Measurements from ENCODE around the gene B3GNT5.

Gene B3GNT5

DNA sequence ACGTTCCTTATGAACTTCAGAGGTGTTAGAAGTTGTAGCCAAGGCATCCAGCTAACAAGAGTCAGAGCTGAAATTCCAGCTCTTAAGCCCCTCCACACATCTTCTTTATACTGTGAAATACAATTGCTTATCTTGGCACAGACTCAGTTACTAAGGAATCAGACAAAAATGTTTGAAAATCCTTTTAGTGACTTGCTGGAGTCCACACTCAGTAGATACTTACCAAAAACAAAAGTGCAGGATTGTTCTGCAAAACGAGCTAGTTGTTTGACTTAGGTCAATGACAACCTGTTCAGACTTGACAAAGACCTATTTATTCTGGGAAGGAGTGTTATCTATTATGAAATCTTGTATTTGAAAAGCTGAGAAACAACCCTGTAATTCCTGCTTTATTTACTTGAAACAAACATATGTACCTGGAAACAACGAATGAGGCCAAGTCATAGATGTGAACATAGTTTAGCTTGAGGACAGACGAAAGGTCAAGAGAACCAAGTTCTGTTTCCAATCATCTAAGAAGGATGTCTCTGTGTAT lies 38.5 kb downstream of the B3GNT5 start:
- DNase-seq (ENCODE audit: low read depth), result peak; percentile 77

DNA sequence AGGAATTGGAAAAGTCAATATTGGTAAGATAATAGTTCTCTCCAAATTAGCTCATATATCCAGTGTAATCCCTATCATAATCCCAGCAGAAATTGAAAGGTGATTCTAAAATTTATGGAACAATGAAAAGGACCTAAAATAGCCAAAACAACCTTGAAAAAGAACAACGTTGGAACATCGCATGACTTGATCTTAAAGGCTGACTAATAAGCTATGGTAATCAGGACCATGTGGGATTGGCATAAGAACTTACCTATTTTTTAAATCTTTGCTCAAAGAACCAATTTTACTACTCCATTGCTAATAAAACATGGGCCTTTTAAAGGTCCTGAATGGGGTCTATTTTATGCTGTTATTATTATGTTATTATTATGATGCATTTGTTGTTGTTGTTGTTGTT lies 40.9 kb downstream of the B3GNT5 start:
- DNase-seq (ENCODE audit: low read depth), result no peak

DNA sequence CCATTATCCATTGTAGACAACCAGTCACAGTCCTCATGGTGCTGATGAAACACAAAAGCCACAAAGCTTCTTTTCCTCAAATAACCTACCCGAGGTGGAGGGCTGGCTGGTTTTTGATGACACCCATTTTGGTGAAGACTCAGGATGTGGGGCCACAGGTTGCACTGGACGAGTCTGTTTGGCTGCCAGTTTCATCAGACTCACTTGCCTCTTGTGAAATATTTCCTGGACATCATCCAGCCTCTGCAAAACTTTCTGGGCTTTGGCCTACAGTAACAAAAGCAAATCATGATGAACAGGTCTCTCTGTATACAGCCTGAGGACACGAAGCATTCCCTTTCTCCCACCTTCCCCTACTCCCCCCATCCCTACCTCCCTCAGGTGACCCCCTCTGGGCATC lies 42.2 kb downstream of the B3GNT5 start:
- DNase-seq (ENCODE audit: low read depth), result peak; percentile 97

DNA sequence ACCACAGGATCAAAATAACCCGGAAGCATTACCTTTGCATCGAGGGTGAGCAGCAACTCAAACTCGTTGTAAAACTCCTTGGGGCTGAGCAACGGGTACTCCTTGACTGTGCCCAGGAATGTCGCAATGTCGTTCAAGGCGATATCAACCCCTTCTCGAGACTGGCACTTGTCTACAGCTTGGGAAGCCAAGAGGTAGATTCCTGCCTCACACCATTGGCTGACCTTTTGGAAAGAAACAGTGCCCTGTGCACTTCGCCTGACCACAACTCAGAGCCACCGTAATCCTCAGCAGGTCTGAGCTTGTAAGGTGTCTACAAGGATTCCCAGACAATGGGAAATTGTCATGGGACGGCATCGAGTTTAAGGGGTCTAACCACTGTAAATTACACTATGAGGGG lies 43.9 kb downstream of the B3GNT5 start:
- no peak for DNase-seq (ENCODE audit: low read depth)

DNA sequence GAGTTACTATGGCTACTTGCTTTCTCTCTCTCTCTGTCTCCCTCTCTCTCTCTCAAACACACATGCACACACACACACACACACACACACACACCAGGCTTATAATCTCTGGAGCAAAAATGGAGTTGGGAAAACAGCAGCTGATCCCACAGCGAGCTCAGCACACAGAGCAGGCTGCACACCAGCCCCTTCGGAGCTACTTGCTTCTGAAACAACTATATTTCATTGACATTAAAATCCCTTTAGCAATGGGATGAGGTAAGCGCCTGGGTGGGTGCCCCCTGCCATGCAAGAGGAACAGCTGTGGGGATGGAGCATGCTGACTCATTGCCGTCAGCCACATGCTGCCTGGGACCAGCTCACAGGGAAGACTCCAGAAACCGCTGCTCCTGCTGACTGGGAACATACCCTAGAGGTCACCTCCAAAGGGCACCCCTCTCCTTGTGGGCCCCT lies 45.7 kb downstream of the B3GNT5 start:
- peak; percentile 94 for DNase-seq (ENCODE audit: low read depth)

DNA sequence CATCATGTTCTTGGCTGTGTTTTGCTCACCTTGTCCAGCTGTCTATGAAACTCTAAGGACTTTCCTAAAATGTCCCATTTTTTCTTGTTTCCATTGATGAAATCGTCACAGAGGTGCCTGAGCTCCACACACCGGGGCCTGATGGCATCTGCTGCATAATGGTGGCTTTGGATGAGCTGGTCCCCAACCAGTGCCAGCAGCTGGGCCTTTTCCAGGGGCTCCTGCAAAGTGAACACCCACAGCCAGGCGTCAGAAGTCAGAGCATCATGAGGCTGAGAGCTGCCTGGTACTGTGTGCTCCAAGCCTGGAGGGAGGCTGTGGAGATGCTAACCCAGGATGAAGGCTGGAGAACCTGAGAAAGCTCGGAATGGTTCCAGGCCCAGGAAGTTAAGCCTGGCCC lies 46.9 kb downstream of the B3GNT5 start:
- no peak for DNase-seq (ENCODE audit: low read depth)

DNA sequence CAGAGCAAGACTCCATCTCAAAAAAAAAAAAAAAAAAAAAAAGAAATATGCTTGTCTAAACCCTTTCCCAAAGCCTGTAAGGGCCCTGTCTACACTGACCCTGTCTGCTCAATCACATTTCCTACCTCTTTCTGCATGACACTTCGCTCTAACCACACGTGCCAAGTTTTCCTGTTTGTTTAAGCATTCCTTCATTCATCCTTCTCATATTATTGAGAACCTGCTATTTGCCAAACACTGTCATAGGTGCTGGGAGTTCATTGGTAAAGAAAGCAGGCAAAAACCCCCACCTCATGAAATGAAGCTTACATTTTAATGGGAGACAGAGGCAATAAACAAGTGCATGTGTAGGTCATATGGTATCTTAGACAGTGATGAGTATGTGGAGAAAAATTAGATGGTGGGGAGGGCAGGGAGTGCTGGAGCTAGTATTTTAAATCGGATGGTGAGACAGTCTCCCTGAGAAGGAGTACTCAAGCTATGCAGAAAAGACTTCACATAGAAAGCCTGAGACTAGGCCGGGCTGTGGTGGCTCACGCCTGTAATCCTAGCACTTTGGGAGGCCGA lies 48.0 kb downstream of the B3GNT5 start:
- peak; percentile 77 for DNase-seq (ENCODE audit: low read depth)

DNA sequence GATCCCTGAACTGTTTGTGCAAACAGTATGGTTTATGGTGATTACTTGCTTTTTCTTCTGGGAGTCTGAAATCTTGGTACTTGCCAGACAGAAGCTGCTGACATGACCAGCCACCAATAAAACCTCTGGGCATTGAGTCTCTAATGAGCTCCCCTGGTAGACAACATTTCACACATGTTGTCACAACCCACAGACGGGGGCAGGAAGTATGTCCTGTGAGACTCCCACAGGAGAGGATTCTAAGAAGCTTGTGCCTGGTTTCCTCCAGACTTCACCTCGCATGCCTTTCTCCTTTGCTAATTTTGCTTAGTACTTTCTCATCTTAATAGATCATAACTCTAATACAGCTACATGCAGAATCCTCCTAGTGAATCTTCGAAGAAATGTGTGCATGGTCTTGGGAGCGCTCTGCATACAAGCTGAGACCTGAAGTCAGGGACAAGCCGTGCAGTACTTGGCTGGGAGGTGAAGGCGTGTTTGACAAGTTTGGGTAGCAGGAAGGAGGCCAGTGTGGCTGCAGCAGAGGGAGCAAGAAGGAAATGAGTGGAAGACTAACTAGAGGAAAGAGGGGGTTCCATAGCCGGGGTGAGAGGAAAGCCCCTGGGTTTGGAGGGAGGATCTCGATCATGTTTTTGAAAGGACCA lies 49.0 kb downstream of the B3GNT5 start:
- no peak for DNase-seq (ENCODE audit: low read depth)

DNA sequence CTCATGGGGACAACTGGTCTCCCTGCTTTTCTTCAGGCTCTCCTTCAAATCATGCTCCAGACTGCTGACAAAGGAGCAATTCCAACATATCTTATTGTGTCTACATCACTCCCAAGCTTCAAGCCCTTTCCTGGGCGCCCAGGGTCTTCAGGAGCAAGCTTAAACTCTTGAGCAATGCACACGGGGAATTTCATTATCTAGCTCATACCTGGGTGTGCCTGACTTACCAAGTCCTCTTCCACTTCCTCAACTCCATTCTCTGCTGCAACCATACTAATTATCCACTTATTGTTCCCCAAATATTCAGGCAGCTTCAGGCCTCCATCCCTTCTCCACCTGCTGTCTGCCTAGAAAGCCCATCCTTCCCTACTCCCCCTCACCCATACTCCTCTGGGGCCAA lies 50.6 kb downstream of the B3GNT5 start:
- DNase-seq (ENCODE audit: low read depth), result no peak

DNA sequence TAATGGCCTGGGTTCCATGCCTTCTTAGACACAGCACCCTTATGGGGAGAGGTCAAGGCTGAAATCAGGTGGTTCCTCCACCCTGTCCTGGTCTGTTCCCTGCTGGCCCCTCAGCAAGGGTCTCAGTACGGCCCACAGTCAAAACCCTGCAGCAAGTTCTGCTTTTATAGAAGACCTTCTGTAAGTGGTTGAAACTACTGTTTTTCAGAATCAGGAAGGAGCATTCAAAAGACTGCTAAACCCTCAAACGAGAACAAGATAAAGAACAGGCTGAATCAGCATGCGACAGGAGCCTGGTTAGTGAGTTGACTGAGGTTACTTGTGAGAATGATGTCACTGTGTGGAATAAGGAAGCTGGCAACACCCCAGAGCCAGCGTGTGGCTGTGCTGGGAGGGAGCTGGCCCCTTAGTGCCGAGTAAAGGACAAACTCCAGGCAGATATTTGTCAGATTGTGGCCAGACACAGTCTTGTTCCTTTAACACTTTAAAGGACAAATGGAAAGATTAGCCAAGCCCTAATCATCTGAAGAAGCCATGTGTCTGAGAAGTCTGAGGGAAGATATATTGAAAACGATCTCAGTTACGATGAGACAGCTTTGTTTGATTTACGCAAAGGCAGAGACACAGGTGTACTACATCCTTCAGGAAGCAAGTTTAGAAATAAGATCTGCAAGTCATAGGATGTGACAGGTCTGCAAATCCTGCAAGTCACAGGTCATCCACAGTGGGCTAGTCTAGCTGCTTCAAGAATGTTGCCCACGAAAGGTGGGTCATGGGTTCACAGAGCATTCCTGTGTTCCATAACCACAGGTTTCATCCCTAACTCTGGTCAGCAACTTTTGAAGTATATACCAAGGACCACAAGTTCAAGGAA lies 54.0 kb downstream of the B3GNT5 start:
- DNase-seq (ENCODE audit: low read depth), result peak; percentile 71

DNA sequence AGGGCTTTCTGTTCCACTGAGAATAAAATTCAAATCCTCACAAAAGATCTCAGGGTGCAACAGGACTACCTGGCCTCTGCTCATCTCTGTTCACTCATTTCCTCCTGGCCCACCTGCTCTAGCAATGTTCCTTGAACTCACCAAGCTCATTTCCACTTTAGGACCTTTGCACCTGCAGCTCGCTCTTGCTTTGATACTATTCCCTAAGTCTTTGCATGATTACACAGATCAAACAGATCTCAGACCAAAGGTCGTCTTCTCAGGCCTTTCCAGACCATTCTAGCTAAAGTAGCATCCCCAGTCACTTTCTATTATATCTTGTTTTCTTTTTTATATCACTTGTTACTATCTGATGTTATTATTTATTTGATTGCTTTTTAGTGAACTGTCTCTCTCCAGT lies 54.7 kb downstream of the B3GNT5 start:
- no peak for DNase-seq (ENCODE audit: low read depth)

DNA sequence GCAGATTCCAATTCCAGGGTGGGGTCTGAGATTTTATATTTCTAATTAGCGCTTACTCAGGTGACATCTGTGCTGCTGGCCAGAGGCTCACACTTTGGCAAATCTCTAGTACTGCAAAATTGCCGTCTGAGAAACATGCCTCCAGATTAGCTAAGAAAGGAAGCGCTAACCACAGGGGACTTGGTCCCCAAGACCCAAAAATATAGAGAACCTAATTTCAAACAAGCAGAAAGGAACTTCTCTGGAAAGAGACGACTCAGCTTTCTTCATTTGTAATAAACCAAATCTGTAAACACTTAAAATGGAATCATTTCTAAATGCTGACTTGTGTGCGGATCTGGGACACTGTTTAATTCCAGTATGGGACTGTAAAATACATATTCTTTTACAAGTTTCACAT lies 55.7 kb downstream of the B3GNT5 start:
- DNase-seq (ENCODE audit: low read depth), result no peak

DNA sequence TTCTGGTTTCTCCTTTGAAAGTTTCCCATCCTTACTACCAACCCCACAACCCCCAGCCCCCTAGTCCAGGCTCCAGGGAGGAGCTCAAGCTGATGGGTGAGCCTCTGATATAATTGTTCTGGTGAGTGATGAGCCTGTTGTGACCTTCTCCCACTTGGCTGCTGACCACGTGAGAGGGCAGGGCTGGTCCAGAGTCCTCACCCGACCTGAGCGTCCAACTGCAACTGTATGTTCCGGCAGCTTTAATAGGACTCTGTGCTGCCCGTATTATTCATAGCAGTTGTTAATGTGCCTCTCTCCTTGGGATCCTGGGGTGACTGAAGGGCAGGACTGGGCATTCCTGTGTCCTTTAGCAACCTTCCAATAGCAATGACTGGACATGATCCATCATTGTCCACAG lies 56.2 kb downstream of the B3GNT5 start:
- no peak for DNase-seq (ENCODE audit: low read depth)

DNA sequence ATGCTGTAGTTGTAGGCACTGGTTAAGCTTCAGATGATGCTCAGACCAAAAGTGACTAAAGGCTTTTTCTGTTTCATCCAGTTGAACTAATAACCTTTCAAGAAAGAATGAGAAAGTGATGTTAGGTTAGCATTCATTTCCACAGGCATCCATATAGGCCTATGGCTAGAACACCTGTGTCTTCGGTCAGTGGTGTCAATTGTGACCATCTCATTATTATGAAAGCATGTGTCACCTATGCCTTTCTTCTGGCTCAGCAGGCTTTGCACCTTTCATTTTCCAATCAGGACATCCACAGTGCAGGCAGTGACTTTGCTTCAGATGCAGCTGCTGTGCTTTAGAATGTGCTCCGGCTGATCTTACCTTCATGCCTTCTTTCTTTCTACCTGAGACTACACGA lies 57.9 kb downstream of the B3GNT5 start:
- DNase-seq (ENCODE audit: low read depth), result no peak

DNA sequence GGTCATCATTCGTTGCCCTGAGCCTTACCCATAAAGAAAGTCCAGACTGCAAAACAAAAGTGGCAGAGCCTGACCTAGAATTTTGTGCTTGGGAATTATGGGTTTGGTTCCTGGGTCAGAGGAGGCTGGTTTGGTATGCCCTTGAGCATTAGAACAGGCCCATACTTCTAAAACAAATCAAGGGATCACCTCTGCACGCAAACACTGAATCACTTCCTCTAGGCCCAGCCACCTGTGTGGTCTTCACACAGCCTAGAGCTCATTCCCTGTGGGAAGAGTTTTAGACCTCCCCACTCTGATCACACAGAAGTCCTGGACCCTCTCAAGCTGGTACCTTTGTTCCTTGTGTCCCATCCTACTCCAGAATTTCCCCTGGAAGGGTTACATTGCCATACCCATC lies 59.4 kb downstream of the B3GNT5 start:
- DNase-seq (ENCODE audit: low read depth), result no peak

DNA sequence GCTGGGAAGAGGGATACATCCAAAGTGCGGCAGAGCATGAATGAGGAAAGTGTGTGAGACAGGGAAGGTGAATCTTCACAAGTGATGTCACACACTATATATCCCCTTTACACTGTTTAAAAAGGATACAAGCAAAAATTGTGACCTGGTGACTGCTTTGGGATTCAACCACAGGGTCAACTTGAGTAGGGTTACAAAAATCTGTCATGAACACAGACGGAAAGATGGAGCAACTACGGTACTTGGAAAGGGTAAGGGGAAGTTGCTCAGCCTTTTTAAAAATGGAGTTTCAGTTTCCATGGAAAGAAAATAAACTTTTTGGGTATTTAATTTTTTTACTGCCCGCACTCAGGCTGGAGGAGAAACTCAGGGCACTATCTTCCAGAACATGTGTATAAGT lies 60.3 kb downstream of the B3GNT5 start:
- DNase-seq (ENCODE audit: low read depth), result no peak

DNA sequence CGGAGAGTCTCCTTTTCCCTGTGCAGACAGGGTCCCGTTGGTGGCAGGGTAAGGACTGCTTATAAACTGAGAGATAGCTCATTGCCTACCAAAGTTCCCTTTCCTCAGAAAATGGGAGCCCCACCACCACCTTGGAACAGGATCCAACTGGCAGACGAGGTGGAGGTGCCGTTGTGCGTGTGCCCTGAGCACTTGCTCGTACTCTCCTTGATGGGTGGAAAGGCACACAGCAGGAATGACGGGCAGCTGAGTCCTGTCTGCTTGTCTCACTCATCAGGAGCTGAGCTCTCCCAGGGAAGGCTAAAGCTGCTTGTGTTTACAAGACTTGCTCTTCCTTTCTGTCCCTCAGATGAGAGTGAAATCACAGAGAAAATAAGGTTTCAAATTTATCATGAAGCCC lies 60.7 kb downstream of the B3GNT5 start:
- no peak for DNase-seq (ENCODE audit: low read depth)

DNA sequence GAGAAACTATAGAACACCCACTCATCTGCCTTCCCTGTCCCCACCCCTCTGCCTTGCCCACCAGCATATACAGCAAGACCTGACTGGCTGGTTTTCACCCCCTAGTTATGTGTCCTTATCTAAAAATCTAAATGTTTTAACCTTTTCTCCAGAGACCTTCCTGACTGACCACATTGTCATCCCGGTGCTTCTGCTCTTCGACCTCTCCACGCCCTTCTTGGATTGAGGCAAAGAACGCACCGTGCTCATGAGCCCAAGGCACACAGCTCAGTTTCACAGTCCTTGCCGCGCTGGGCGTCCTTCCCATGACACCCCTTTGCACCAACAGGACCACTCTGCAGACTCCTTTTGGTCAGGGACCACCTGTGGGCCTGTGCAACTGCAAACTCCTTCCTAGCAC lies 62.7 kb downstream of the B3GNT5 start:
- DNase-seq (ENCODE audit: low read depth), result no peak

DNA sequence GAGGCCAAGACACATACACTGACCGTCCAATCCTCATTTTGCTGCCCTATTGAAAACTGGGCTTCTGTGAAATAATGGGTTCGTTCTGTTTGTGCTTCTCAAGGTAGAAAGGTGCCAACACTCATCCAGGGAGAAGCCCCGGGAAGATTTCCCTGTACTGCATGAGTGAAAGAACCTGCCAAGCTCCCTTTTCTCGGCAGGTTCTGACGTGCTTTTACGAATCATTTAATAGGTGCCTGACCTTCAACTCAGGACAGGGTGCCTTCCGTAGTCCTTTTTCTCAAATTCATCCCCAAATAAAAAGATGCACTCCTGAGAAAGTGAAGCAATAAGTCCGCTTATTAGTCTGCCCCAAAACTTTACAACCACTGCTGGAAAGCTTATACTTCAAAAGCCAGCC lies 64.2 kb downstream of the B3GNT5 start:
- DNase-seq (ENCODE audit: low read depth), result no peak

DNA sequence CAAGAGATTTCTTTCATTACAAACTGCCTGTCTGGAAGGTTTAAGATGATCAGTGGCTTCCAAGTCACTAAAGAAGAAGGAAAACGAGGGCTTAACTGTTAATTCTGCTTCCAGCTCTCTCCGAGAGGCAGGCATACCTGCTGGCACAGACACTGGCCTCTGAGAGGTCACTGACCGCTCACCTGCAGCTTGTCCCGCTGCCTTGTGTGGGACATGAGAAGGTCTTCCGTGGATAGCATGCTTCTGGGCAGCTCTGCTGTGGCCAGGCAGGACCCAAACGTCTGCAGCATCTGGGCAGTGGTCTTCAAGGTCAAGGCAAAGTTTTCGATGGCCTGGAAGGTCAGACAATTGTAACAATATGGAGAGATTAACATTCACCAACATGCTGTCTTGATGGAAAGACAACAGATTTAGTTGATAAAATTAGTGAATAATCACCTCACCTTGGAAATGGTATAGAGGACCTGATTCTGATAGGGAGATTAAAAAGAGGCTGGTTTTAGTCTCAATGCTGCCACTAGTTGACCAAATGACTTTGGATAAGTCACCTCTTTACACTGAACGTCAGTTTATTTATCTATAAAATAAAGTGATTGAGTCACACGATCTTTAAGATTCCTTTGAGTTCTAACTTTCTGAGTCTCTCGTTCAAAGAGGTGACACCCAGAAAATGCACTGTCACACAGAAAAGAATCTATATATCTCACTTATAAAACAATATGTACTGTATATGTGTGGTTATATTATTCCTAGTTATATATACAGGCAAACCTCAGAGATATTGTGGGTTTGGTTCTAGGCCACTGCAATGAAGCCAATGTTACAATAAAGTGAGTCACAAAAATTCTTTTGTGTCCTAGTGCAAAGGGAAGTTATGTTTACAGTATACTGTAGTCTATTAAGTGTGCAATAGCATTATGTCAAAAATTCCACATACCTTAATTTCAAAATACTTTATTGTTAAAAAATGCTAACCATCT lies 65.1 kb downstream of the B3GNT5 start:
- DNase-seq (ENCODE audit: low read depth), result peak; percentile 73

DNA sequence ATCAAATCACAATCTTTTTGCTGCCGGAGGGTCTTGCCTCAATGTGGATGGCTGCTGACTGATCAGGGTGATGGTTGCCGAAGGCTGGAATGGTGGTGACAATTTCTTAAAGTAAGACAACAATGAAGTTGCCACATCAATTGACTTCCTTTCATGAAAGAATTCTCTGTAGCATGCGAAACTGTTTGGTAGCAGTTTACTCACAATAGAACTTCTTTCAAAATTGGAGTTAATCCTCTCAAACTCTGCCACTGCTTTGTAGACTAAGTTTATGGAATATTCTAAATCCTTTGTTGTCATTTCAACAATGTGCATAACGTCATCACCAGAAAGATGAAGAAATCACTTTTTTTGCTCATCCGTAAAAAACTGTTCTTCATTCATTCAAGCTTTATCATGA lies 65.8 kb downstream of the B3GNT5 start:
- peak; percentile 71 for DNase-seq (ENCODE audit: low read depth)

DNA sequence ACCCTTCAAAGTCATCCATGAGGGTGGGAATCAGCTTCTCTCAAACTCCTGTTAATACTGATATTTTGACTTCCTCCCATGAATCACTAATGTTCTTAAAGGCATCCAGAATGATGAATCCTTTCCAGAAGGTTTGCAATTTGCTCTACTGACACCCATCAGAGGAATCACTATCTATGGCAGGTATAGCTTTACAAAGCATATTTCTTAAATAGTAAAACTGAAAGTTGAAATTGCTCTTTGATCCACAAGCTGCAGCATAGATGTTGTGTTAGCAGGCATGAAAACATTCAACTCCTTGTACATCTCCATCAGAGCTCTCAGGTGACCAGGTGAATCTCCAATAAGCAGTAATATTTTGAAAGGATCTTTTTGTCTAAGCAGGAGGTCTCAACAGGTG lies 66.3 kb downstream of the B3GNT5 start:
- DNase-seq (ENCODE audit: low read depth), result no peak

Data from iris pigment epithelial cell (primary cell).